Measurements from ENCODE around the gene ZNF277. TPM values are rescaled to one million over a fixed set of nuclear protein-coding genes. Genes with fewer than 3 reads are reported as not detected.
"Not testable (repeated sequence)": the region's sequence is repeated elsewhere in the genome, so short reads cannot be mapped to it uniquely, and the experiment has no call there.

The ZNF277 gene
- total RNA-seq, 4 donors from 2014 or later: 28.4 to 45.4 (median 36.5) TPM

DNA sequence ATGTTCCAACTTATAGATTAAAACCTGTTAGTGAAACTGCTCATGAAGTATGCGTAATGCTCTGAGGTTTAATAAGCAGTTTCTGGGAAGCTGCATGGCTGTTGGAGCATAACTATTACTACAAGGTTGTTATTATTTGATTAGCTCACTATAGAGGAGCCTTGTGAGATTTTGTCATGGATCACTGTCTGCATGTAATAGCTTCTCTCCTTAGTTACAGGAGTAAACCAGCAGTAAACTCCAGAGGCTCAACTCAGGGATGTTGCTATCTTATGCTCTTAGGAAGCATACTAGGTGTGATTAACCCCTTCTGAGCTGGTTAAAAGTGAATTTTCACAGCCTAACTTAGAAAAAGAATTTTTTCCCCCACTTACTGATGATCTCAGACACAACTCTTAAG, 180.1 kb downstream of the ZNF277 start:
- Histone ChIP-seq H3K4me3 (replicated peaks in 1 of 3) (no peak overlapping the region), H3K27me3 (no peaks in the 10 kb centered on the region), H3K36me3 (no peaks in the 10 kb centered on the region), H3K4me1 (peaks cover 0 to 8% of the 10 kb centered on the region in 2 donors), H3K9me3 (no peaks in the 10 kb centered on the region), H3K27ac (peak overlapping the region in 1 of 3 donors; percentile 29)
- 49 to 54% methylated on average over 1 of the region's 1 CpG for WGBS, 2 donors
- TF ChIP-seq POLR2A (IDR thresholded peaks at IDR 0.05): no peak
- TF ChIP-seq, protein P1, sequence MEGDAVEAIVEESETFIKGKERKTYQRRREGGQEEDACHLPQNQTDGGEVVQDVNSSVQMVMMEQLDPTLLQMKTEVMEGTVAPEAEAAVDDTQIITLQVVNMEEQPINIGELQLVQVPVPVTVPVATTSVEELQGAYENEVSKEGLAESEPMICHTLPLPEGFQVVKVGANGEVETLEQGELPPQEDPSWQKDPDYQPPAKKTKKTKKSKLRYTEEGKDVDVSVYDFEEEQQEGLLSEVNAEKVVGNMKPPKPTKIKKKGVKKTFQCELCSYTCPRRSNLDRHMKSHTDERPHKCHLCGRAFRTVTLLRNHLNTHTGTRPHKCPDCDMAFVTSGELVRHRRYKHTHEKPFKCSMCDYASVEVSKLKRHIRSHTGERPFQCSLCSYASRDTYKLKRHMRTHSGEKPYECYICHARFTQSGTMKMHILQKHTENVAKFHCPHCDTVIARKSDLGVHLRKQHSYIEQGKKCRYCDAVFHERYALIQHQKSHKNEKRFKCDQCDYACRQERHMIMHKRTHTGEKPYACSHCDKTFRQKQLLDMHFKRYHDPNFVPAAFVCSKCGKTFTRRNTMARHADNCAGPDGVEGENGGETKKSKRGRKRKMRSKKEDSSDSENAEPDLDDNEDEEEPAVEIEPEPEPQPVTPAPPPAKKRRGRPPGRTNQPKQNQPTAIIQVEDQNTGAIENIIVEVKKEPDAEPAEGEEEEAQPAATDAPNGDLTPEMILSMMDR (IDR thresholded peaks at IDR 0.05): no peak
- intact Hi-C loops (cut with DNase I): loop anchor here (10.0 kb wide), 1 partner anchor 182 kb away; the partner anchor contains the start of genes DOCK4 and ZNF277
- peak in 1 of 2 donors; percentile 13 for DNase-seq

DNA sequence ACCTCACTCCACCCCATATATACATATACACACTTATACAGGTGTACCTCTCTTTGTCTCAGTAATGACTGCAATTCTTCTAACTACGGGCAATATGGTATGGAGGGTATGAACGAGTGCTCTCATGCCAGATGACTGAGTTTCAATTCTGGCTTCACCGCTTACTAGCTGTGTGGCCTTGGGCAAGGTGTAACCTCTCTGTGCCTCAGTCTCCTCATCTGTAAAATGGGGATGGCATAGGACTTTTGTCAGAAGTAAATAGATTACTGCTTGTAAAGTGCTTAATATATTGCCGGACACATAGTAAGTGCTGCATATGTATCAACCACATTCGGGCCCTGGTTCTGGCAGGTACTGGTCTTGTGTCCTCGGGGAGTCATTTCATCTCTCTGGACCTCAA, 183.7 kb downstream of the ZNF277 start:
- TF ChIP-seq POLR2A (IDR thresholded peaks at IDR 0.05): no peak
- TF ChIP-seq, protein P1 (IDR thresholded peaks at IDR 0.05): no peak
- no peak overlapping the region for H3K27ac ChIP-seq
- H3K4me3 ChIP-seq (replicated peaks in 1 of 3): no peak overlapping the region
- H3K36me3 ChIP-seq: no peaks in the 10 kb centered on the region
- intact Hi-C loops (cut with DNase I): no loop called here
- peaks cover 0 to 15% of the 10 kb centered on the region in 2 donors for H3K4me1 ChIP-seq
- DNase-seq: no peak
- 82 to 90% methylated on average over 6 of the region's 6 CpGs for WGBS, 2 donors
- H3K9me3 ChIP-seq: no peaks in the 10 kb centered on the region
- H3K27me3 ChIP-seq: no peaks in the 10 kb centered on the region

DNA sequence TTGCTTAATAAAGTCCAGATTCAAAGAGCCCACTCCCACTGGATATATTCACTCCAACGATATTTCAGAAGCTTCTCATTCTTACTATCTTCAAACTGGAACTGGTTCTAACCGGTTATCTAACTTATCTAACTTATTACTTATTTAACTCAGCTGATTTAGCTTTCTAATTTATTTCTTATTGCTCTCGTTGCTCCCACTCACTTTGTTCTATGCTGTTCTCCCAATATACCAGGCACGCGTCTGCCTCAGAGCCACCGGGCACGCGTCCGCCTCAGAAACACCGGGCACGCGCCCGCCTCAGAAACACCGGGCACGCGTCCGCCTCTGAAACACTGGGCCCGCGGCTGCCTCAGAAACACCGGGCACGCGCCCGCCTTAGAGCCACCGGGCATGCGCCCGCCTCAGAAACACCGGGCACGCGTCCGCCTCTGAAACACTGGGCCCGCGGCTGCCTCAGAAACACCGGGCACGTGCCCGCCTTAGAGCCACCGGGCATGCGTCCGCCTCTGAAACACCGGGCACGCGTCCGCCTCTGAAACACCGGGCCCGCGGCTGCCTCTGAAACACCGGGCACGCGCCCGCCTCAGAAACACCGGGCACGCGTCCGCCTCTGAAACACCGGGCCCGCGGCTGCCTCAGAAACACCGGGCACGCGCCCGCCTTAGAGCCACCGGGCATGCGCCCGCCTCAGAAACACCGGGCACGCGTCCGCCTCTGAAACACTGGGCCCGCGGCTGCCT, 184.8 kb downstream of the ZNF277 start:
- Histone ChIP-seq H3K4me1 (peaks cover 0 to 12% of the 10 kb centered on the region in 2 donors), H3K27ac (peak overlapping the region in 2 of 3 donors; percentile 54 to 55), H3K4me3 (replicated peaks in 1 of 3) (peak overlapping the region in 1 of 3 donors; percentile 42)
- H3K9me3 ChIP-seq; H3K36me3 ChIP-seq; H3K27me3 ChIP-seq; intact Hi-C loops (cut with DNase I): not testable (repeated sequence)
- DNase-seq: peak; percentile 70 to 77
- WGBS, 2 donors: 3 to 4% methylated on average over 23 of the region's 69 CpGs

DNA sequence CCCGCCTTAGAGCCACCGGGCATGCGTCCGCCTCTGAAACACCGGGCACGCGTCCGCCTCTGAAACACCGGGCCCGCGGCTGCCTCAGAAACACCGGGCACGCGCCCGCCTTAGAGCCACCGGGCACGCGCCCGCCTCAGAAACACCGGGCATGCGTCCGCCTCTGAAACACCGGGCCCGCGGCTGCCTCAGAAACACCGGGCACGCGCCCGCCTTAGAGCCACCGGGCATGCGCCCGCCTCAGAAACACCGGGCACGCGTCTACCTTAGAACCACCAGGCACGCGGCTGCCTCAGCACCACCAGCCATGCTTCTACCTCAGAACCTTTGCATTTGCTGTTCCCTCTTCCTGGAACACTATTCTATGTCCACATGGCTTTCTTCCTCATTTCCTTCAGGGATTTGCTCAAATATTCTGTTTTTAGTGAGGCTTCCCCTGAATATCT, 185.4 kb downstream of the ZNF277 start:
- H3K4me1 ChIP-seq; intact Hi-C loops (cut with DNase I): not testable (repeated sequence)
- WGBS, 2 donors: 1% methylated on average over 8 to 15 of the region's 37 CpGs

More for the DNA sequence above, 185.4 kb downstream of the ZNF277 start:
- H3K36me3 ChIP-seq, H3K27me3 ChIP-seq, H3K9me3 ChIP-seq: not testable (repeated sequence)
- Histone ChIP-seq H3K4me3 (replicated peaks in 1 of 3) (peak overlapping the region in 2 of 3 donors; percentile 10 to 42), H3K27ac (peak overlapping the region; percentile 20 to 75 (median 54))
- DNase-seq: peak; percentile 72 to 76

Other genes starting within 250 kb of the ZNF277 start
- gene DOCK4, start 296 bp upstream of the ZNF277 start, total RNA-seq: 10 to 100 TPM; 14.0 to 48.1 (median 30.9) TPM
- gene IFRD1, start 243.8 kb downstream of the ZNF277 start, total RNA-seq: 10 to 100 TPM; 34.5 to 84.8 (median 57.1) TPM